ENCODE data around the gene PLAAT4.

DNA sequence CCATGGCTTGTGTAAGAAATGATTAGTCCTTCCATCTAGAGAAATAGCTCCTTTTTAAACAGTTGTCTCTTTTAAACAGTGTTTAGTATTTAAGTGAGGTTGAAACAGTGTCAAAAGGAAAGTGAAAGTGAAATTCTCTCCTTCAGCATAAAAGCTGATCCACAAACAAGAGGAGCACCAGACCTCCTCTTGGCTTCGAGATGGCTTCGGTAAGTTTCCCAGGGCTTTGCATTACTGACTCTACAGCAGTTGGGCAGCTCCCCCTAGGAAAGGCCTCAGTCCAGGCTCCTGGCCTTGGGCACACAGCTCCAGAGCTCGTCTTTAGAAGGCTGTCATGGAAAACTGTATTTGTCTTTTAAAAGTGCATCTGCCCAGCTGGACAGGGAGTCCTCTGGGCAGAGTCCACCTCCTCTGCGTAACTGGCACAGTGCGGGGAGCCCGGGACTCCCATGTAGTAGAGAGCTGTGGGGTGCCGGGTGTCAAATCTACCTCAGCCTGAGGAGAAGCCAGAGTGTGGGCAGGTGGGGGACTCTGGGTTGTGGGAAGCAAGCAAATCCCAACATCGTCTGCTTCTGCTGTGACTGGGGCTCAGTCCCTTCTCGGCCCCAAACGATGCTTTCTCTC lies at the start of gene PLAAT4:
- TF ChIP-seq, protein P1, sequence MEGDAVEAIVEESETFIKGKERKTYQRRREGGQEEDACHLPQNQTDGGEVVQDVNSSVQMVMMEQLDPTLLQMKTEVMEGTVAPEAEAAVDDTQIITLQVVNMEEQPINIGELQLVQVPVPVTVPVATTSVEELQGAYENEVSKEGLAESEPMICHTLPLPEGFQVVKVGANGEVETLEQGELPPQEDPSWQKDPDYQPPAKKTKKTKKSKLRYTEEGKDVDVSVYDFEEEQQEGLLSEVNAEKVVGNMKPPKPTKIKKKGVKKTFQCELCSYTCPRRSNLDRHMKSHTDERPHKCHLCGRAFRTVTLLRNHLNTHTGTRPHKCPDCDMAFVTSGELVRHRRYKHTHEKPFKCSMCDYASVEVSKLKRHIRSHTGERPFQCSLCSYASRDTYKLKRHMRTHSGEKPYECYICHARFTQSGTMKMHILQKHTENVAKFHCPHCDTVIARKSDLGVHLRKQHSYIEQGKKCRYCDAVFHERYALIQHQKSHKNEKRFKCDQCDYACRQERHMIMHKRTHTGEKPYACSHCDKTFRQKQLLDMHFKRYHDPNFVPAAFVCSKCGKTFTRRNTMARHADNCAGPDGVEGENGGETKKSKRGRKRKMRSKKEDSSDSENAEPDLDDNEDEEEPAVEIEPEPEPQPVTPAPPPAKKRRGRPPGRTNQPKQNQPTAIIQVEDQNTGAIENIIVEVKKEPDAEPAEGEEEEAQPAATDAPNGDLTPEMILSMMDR (IDR thresholded peaks at IDR 0.05), result no peak
- TF ChIP-seq POLR2A (IDR thresholded peaks at IDR 0.05), result no peak
